ENCODE measurements around the gene SLC8A2. TPM values are rescaled to one million over a fixed set of nuclear protein-coding genes. Genes with fewer than 3 reads are reported as not detected.

Gene SLC8A2
- polyA plus RNA-seq, 1 donor (not counting 4 experiments of a cell fraction or from before 2014, with no cell fraction given) = 0.17 TPM

DNA sequence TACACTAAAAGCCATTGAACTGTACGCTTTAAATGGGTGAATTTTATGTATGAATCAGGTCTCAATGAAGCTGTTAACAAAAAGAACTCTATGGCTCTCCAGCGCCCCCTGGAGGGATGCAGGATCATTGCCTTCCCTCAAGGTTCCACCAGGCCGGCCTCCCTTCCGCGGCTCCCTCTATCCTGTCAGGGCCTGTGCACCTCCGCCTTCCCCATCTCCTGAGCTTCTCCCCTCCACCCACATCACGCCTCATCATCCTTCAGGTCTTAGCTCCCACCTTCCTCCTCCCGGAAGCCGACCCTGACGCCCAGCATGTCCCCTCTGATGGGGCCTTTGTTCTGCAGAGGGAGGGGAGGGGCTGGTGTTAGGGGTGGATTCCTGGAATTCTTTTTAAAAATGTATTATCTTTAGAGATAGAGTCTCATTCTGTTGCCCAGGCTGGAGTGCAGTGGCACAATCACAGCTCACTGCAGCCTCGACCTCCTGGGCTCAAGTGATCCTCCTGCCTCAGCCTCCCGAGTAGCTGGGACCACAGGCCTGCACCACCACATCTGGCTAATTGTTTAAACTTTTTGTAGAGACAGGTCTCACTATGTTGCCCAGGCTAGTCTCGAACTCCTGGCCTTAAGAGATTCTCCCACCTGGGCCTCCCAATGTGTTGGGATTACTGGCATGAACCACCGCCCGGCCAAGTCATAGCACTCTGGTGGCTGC is 80.0 kb downstream of the SLC8A2 start:
- no peak for FAIRE-seq
- dilution Hi-C loops (cut with MboI; ENCODE audit: extremely low pct_ligation_motif_present, low sequenced_read_pairs) = no loop called here

DNA sequence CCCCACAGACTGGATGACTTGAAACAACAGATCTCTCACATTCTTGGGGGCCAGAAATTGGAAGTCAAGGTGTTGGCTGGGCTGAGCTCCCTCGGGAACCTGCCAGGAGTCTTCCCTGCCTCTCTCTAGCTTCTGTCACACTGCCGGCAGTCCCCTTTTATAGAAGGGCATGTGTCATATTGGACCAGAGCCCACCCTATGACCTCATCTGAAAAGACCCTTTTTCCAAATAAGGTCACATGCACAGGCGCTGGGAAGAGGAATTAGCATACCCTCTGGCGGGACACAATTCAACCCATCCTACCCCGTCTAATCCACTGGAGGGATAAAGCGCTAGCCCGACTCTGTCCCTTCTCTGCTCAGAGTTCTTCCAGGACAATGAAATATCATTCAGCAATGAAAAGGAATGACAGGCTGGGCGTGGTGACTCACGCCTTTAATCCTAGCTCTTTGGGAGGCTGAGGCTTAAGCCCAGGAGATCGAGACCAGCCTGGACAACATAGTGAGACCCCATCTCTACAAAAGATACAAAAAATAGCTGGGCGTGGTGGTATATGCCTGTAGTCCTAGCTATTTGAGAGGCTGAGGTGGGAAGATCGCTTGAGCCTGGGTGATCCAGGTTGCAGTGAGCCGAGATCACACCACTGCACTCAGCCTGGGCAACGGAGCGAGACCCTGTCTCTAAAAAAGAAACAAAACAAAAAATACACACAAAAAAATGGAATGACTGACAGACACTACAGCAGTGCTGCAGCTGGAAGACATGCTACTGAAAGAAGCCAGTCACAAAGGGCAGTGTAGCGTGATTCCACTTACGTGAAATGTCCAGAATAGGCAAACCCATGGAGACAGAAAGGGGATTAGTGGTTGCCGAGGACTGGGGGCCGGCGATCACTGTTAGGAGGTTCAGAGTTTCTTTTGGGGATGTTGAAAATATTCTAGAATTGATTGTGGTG is 80.9 kb downstream of the SLC8A2 start:
- Histone ChIP-seq H3K27me3 (ENCODE audit: control insufficient read depth, extremely low read depth, insufficient read depth, low read length) (no peaks in the 10 kb centered on the region), H2AFZ (ENCODE audit: control insufficient read depth, low read length) (no peak overlapping the region), H3K4me1 (ENCODE audit: control insufficient read depth, extremely low read depth, insufficient read depth, low read length) (no peaks in the 10 kb centered on the region), H3K36me3 (ENCODE audit: control insufficient read depth in 2 of 2, extremely low read depth in 1 of 2, insufficient read depth in 2 of 2, low read length in 2 of 2) (no peaks in the 10 kb centered on the region), H3K9me1 (ENCODE audit: control insufficient read depth, extremely low read depth, insufficient read depth, low read length) (no peaks in the 10 kb centered on the region), H3K27ac (ENCODE audit: control insufficient read depth, insufficient read depth, low read length) (no peak overlapping the region), H3K4me3 (ENCODE audit: control insufficient read depth in 2 of 3, extremely low read depth in 1 of 3, insufficient read depth in 2 of 3, low read depth in 1 of 3, low read length in 3 of 3) (no peak overlapping the region), H4K20me1 (ENCODE audit: control insufficient read depth, extremely low read depth, insufficient read depth, low read length) (no peaks in the 10 kb centered on the region), H3K79me2 (ENCODE audit: control insufficient read depth, insufficient read depth, low read length) (no peaks in the 10 kb centered on the region), H3K9me3 (ENCODE audit: control insufficient read depth, low read depth, low read length) (no peaks in the 10 kb centered on the region), H3K4me2 (ENCODE audit: control insufficient read depth, extremely low read depth, insufficient read depth, low read depth, low read length) (no peak overlapping the region), H3K9ac (ENCODE audit: control insufficient read depth, extremely low read depth, insufficient read depth, low read length) (no peak overlapping the region)
- DNase-seq (ENCODE audit: low read depth, low spot score) (no peak), FAIRE-seq (no peak)
- TF ChIP-seq, protein P1, sequence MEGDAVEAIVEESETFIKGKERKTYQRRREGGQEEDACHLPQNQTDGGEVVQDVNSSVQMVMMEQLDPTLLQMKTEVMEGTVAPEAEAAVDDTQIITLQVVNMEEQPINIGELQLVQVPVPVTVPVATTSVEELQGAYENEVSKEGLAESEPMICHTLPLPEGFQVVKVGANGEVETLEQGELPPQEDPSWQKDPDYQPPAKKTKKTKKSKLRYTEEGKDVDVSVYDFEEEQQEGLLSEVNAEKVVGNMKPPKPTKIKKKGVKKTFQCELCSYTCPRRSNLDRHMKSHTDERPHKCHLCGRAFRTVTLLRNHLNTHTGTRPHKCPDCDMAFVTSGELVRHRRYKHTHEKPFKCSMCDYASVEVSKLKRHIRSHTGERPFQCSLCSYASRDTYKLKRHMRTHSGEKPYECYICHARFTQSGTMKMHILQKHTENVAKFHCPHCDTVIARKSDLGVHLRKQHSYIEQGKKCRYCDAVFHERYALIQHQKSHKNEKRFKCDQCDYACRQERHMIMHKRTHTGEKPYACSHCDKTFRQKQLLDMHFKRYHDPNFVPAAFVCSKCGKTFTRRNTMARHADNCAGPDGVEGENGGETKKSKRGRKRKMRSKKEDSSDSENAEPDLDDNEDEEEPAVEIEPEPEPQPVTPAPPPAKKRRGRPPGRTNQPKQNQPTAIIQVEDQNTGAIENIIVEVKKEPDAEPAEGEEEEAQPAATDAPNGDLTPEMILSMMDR (optimal IDR thresholded peaks at IDR 0.05 in 1 of 3, IDR thresholded peaks at IDR 0.05 in 1 of 3, conservative IDR thresholded peaks at IDR 0.05 in 1 of 3; ENCODE audit: extremely low read depth in 1 of 3, insufficient read depth in 2 of 3, low read length in 3 of 3) = no peak
- TF ChIP-seq EZH2 (IDR thresholded peaks at IDR 0.05; ENCODE audit: low read length) = no peak
- dilution Hi-C loops (cut with MboI; ENCODE audit: extremely low pct_ligation_motif_present, low sequenced_read_pairs) = no loop called here

More for the DNA sequence above, 80.0 kb downstream of the SLC8A2 start:
- Histone ChIP-seq H3K4me2 (ENCODE audit: control insufficient read depth, extremely low read depth, insufficient read depth, low read depth, low read length) (no peak overlapping the region), H3K79me2 (ENCODE audit: control insufficient read depth, insufficient read depth, low read length) (no peaks in the 10 kb centered on the region), H3K36me3 (ENCODE audit: control insufficient read depth in 2 of 2, extremely low read depth in 1 of 2, insufficient read depth in 2 of 2, low read length in 2 of 2) (no peaks in the 10 kb centered on the region), H3K4me1 (ENCODE audit: control insufficient read depth, extremely low read depth, insufficient read depth, low read length) (no peaks in the 10 kb centered on the region), H2AFZ (ENCODE audit: control insufficient read depth, low read length) (no peak overlapping the region), H3K4me3 (ENCODE audit: control insufficient read depth in 2 of 3, extremely low read depth in 1 of 3, insufficient read depth in 2 of 3, low read depth in 1 of 3, low read length in 3 of 3) (no peak overlapping the region), H4K20me1 (ENCODE audit: control insufficient read depth, extremely low read depth, insufficient read depth, low read length) (no peaks in the 10 kb centered on the region), H3K9me3 (ENCODE audit: control insufficient read depth, low read depth, low read length) (no peaks in the 10 kb centered on the region), H3K9me1 (ENCODE audit: control insufficient read depth, extremely low read depth, insufficient read depth, low read length) (no peaks in the 10 kb centered on the region), H3K9ac (ENCODE audit: control insufficient read depth, extremely low read depth, insufficient read depth, low read length) (no peak overlapping the region), H3K27ac (ENCODE audit: control insufficient read depth, insufficient read depth, low read length) (no peak overlapping the region), H3K27me3 (ENCODE audit: control insufficient read depth, extremely low read depth, insufficient read depth, low read length) (no peaks in the 10 kb centered on the region)
- DNase-seq (ENCODE audit: low read depth, low spot score) = peak; percentile 5
- no peak for TF ChIP-seq EZH2 (IDR thresholded peaks at IDR 0.05; ENCODE audit: low read length)
- TF ChIP-seq, protein P1 (optimal IDR thresholded peaks at IDR 0.05 in 1 of 3, IDR thresholded peaks at IDR 0.05 in 1 of 3, conservative IDR thresholded peaks at IDR 0.05 in 1 of 3; ENCODE audit: extremely low read depth in 1 of 3, insufficient read depth in 2 of 3, low read length in 3 of 3) = peak; percentile 79 to 93 (median 86)
